Smooth muscle cell of the brain vasculature (primary cell): ENCODE results near the gene ANKFN1.
"Not testable (repeated sequence)": the region's sequence is repeated elsewhere in the genome, so short reads cannot be mapped to it uniquely, and the experiment has no call there.

Experiments
- DNase-seq: peaks from one replicate; pipeline ENCODE4 v3.0.0-alpha.2; 2012; ENCODE audit warnings: low read depth, low spot score

ANKFN1 gene

GRCh38 chr17:56347639-56348038, 194.4 kb downstream of the ANKFN1 start:
- DNase-seq, result no peak

GRCh38 chr17:56350592-56350991, 197.3 kb downstream of the ANKFN1 start:
- DNase-seq, result no peak

GRCh38 chr17:56351675-56352074, 198.4 kb downstream of the ANKFN1 start:
- no peak for DNase-seq

- DNase-seq, result no peak
Observed at GRCh38 chr17:56358651-56359050, 205.4 kb downstream of the ANKFN1 start.

- no peak for DNase-seq
Observed at GRCh38 chr17:56359518-56359917, 206.2 kb downstream of the ANKFN1 start.

GRCh38 chr17:56367366-56367765, 214.1 kb downstream of the ANKFN1 start:
- no peak for DNase-seq

GRCh38 chr17:56373981-56374833, 220.9 kb downstream of the ANKFN1 start:
- no peak for DNase-seq

- no peak for DNase-seq
Observed at GRCh38 chr17:56389356-56389755, 236.1 kb downstream of the ANKFN1 start.

GRCh38 chr17:56392321-56392720, 239.0 kb downstream of the ANKFN1 start:
- no peak for DNase-seq

- no peak for DNase-seq
Observed at GRCh38 chr17:56393156-56393555, 239.9 kb downstream of the ANKFN1 start.

GRCh38 chr17:56395787-56396186, 242.5 kb downstream of the ANKFN1 start:
- DNase-seq, result no peak

GRCh38 chr17:56407086-56407485, 253.8 kb downstream of the ANKFN1 start:
- no peak for DNase-seq

GRCh38 chr17:56412356-56412755, 259.1 kb downstream of the ANKFN1 start:
- not testable (repeated sequence) for DNase-seq

GRCh38 chr17:56416682-56417351, 263.5 kb downstream of the ANKFN1 start:
- no peak for DNase-seq

GRCh38 chr17:56424005-56424404, 270.7 kb downstream of the ANKFN1 start:
- no peak for DNase-seq

GRCh38 chr17:56424543-56425044, 271.3 kb downstream of the ANKFN1 start:
- DNase-seq, result no peak

GRCh38 chr17:56425483-56425882, 272.2 kb downstream of the ANKFN1 start:
- DNase-seq, result no peak

GRCh38 chr17:56426901-56427300, 273.6 kb downstream of the ANKFN1 start:
- no peak for DNase-seq

- DNase-seq, result no peak
Observed at GRCh38 chr17:56431736-56432135, 278.5 kb downstream of the ANKFN1 start.

- DNase-seq, result no peak
Observed at GRCh38 chr17:56432443-56432842, 279.2 kb downstream of the ANKFN1 start.

- no peak for DNase-seq
Observed at GRCh38 chr17:56434610-56435009, 281.3 kb downstream of the ANKFN1 start.

GRCh38 chr17:56436142-56436541, 282.9 kb downstream of the ANKFN1 start:
- no peak for DNase-seq

- DNase-seq, result no peak
Observed at GRCh38 chr17:56440419-56440818, 287.1 kb downstream of the ANKFN1 start.
